A172 (cell line): Measurements from ENCODE around the gene SWI5. TPM values are rescaled to one million over a fixed set of nuclear protein-coding genes. Genes with fewer than 3 reads are reported as not detected.

Experiments
- DNase-seq: peaks from one replicate; pipeline ENCODE4 v3.0.0-alpha.2; 2015; ENCODE audit warnings: low spot score
- total RNA-seq: library from RNA; depleted of rRNA; stranded (reverse); fragments of >200 nt; shearing (Covaris generic); gene quantifications from 2 replicates; pipeline ENCODE4 v1.2.3, GENCODE V29; 2014; rRNA removed

The SWI5 gene
- total RNA-seq, 1 experiment from 2014 or later = 118 TPM

GRCh38 chr9:128321343-128321742, 45.3 kb downstream of the SWI5 start:
- DNase-seq = no peak

- no peak for DNase-seq
These were observed 45.9 kb downstream of the SWI5 start for GRCh38 chr9:128321879-128322403.

DNA sequence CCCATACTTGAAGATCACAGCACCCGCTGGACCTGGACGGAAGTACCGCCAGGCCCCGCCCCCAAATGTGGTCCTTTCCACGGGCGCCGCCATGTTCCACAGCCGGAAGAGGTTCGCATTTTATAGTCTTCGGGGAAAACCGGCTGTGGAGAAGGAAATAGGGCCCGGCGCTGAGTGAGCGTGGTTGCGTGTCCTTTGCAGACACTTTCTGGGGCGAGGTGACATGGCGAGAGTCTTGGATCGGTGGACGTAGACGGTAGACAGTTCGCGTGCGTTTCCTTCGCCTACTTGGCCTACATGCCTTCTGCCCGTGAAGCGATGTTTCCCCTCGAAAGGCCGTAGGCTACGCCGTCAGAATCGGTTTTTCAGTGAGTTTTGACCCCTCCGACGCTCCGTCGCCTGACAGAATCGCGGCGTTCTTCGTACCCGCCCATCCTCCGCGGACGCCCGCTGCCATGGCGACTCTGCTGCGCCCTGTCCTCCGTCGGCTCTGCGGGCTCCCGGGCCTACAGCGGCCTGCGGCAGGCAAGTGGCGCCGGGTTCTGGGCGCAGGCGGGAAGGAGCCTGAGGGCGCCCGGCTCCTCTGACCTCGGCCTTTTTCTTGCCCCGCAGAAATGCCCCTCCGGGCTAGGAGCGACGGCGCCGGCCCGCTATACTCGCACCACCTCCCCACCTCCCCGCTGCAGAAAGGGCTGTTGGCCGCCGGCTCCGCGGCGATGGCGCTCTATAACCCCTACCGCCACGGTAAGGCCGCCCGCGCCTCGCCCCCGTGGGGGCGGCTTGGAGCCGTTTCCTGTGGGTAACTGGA, 46.5 kb downstream of the SWI5 start, which contains the start of the genes COQ4 and TRUB2:
COQ4 (plus strand) TSS at position 436 of the 808 bp plus-strand sequence; CDS start at position 456, 20 bp downstream.
TRUB2 (minus strand) TSS at position 44 of the 808 bp plus-strand sequence; CDS start at position 5, 39 bp downstream.
- peak; percentile 93 for DNase-seq

DNA sequence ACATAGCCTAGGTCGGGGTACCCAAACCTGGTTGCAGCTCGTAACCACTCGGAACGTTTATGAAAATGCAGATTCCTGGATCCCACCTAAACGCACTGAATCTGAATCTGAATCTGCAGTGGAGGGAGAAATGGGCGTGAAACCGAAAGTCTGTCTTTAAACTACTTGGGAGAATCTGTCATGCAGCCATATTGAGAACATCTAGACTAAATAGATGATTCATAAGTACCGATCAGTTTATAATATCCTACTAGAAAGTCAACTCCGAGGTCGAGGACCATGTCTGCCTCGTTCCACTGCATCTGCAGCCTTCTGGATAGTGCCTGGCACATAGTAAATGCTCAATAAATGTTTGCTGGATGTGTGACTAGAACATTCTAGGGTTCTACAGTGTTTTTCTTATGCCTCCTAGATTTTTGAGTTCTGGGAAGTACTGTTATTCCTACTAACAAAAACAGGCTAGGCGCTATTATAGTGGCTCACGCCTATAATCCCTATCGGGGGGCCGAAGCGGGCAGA, 47.2 kb downstream of the SWI5 start:
- no peak for DNase-seq

- DNase-seq = no peak
These were observed 47.7 kb downstream of the SWI5 start for GRCh38 chr9:128323791-128324190.

GRCh38 chr9:128324401-128324800, 48.3 kb downstream of the SWI5 start:
- DNase-seq = no peak

- no peak for DNase-seq
These were observed 49.6 kb downstream of the SWI5 start for GRCh38 chr9:128325629-128326028.

GRCh38 chr9:128333451-128333869, 57.4 kb downstream of the SWI5 start:
- DNase-seq = no peak

GRCh38 chr9:128335161-128335560, 59.1 kb downstream of the SWI5 start:
- DNase-seq = no peak

- DNase-seq = no peak
These were observed 59.8 kb downstream of the SWI5 start for GRCh38 chr9:128335914-128336313.

GRCh38 chr9:128337936-128338335, 61.9 kb downstream of the SWI5 start:
- no peak for DNase-seq

Other genes starting within 250 kb of the SWI5 start
- gene NAIF1, start 209.0 kb upstream of the SWI5 start, total RNA-seq = 14.1 and 15.7 TPM in 2 replicates
- 27.8 and 32.7 TPM in 2 replicates for gene SLC25A25, start 208.0 kb upstream of the SWI5 start, total RNA-seq
- gene PTGES2, start 148.5 kb upstream of the SWI5 start, total RNA-seq = 84.2 and 87.7 TPM in 2 replicates
- gene LCN2, start 126.8 kb upstream of the SWI5 start, total RNA-seq = 0.14 and 1.1 TPM in 2 replicates
- 146 and 238 TPM in 2 replicates for gene BBLN, start 116.0 kb upstream of the SWI5 start, total RNA-seq
- gene CIZ1, start 84.7 kb upstream of the SWI5 start, total RNA-seq = 60.6 and 70.1 TPM in 2 replicates
- 16.7 and 20.6 TPM in 2 replicates for gene DNM1, start 72.9 kb upstream of the SWI5 start, total RNA-seq
- 118 and 155 TPM in 2 replicates for gene GOLGA2, start 269 bp upstream of the SWI5 start, total RNA-seq
- 28.8 and 30.5 TPM in 2 replicates for gene TRUB2, start 46.2 kb downstream of the SWI5 start, total RNA-seq
- 68.4 and 70.0 TPM in 2 replicates for gene COQ4, start 46.6 kb downstream of the SWI5 start, total RNA-seq
- 50.1 and 51.6 TPM in 2 replicates for gene SLC27A4, start 64.3 kb downstream of the SWI5 start, total RNA-seq
- gene URM1, start 95.1 kb downstream of the SWI5 start, total RNA-seq = 105 and 125 TPM in 2 replicates
- gene CERCAM, start 144.6 kb downstream of the SWI5 start, total RNA-seq = 60.3 and 64.0 TPM in 2 replicates
- gene ODF2, start 179.7 kb downstream of the SWI5 start, total RNA-seq = 44.7 and 55.7 TPM in 2 replicates
- 97.5 and 101 TPM in 2 replicates for gene GLE1, start 228.4 kb downstream of the SWI5 start, total RNA-seq